CD4-positive, alpha-beta T cell (primary cell): Measurements from ENCODE around the gene AFF2. TPM values are rescaled to one million over a fixed set of nuclear protein-coding genes. Genes with fewer than 3 reads are reported as not detected.

Source experiments
- ATAC-seq: fragments of 200-7000 bp; cut with Tn5 transposase; one replicate; pipeline ENCODE4 v1.10.0; 2022; ENCODE audit warnings: mild to moderate bottlenecking; ENCODE audit not compliant: poor library complexity
- CTCF ChIA-PET: fragments of 350-600 bp; sonication (Branson Sonifier 250); formaldehyde crosslinking; loops from one replicate; lab custom pipeline; 2021; ENCODE audit warnings: antibody characterized with exemption, inconsistent platforms; lab: Charles Lee
- POLR2A ChIA-PET: fragments of 350-600 bp; sonication (Branson Sonifier 250); formaldehyde crosslinking; loops from one replicate; lab custom pipeline; 2021; ENCODE audit warnings: antibody characterized with exemption, inconsistent platforms; lab: Charles Lee
- DNase-seq, 14 experiments: peaks; one replicate each; pipeline ENCODE4 v3.0.0-alpha.2; 2013 to 2020; ENCODE audit warnings: mixed read lengths in 2 of 14
- H3K27ac ChIP-seq, 2 donors: one replicate each; pipeline versions ENCODE4 v1.5.1 to v1.7.0; 2013; ENCODE audit warnings: low read length in 2 of 2, low read depth in 1 of 2, mild to moderate bottlenecking in 1 of 2
- H3K27me3 ChIP-seq, 2 experiments: 1 replicate in 1 of 2; 2 replicates in 1 of 2; pipeline versions ENCODE4 v1.6.1 to v1.7.0; 2013; ENCODE audit warnings: low read length in 2 of 2, control low read depth in 1 of 2, mild to moderate bottlenecking in 1 of 2, moderate library complexity in 1 of 2; ENCODE audit not compliant: insufficient read depth in 2 of 2, control insufficient read depth in 1 of 2
- H3K36me3 ChIP-seq: one replicate; pipeline ENCODE4 v1.6.1; 2013; ENCODE audit warnings: low read length, control low read depth; ENCODE audit not compliant: insufficient read depth
- H3K4me1 ChIP-seq: one replicate; pipeline ENCODE4 v1.6.1; 2013; ENCODE audit warnings: low read length, control low read depth; ENCODE audit not compliant: insufficient read depth
- H3K4me3 ChIP-seq: one replicate; pipeline ENCODE4 v1.5.1; 2013; ENCODE audit warnings: mild to moderate bottlenecking, low read length, moderate library complexity
- H3K9me3 ChIP-seq, 2 experiments: 1 replicate in 1 of 2; 2 replicates in 1 of 2; pipeline versions ENCODE4 v1.6.1 to v1.7.0; 2013; ENCODE audit warnings: low read length in 2 of 2, mild to moderate bottlenecking in 2 of 2, control low read depth in 1 of 2, moderate library complexity in 1 of 2; ENCODE audit not compliant: control insufficient read depth in 1 of 2, insufficient read depth in 1 of 2
- H3K27ac Mint-ChIP-seq: one replicate; pipeline ENCODE4 v1.8.0; 2020; ENCODE audit warnings: mixed read lengths
- H3K27me3 Mint-ChIP-seq: one replicate; pipeline ENCODE4 v1.8.0; 2021; ENCODE audit warnings: mixed read lengths
- H3K36me3 Mint-ChIP-seq: one replicate; pipeline ENCODE4 v1.8.0; 2021; ENCODE audit warnings: low read depth, mixed read lengths
- H3K4me1 Mint-ChIP-seq: one replicate; pipeline ENCODE4 v1.8.0; 2021; ENCODE audit warnings: low read depth, mixed read lengths
- H3K4me3 Mint-ChIP-seq: one replicate; pipeline ENCODE4 v1.8.0; 2020; ENCODE audit warnings: mild to moderate bottlenecking, mixed read lengths
- H3K9me3 Mint-ChIP-seq: one replicate; pipeline ENCODE4 v1.8.0; 2020; ENCODE audit warnings: mixed read lengths
- CTCF ChIP-seq: fragments of 200-600 bp; IDR thresholded peaks from one replicate; pipeline ENCODE4 v1.8.0; 2022; ENCODE audit warnings: antibody characterized with exemption, mild to moderate bottlenecking
- intact Hi-C, 2 experiments: fragments of 100-400 bp; cut with DNase I in 1 of 2; cut with micrococcal nuclease in 1 of 2; formaldehyde crosslinking; loops; one replicate each; pipeline versions ENCODE4 v1.15.1 to v1.9.0; 2023 to 2025; cut with DNase I, micrococcal nuclease
- total RNA-seq, 174 experiments: library from RNA in 2 of 174; stranded (reverse) in 2 of 174; gene quantifications; one replicate each; pipeline ENCODE4 v1.2.3 and lab custom pipeline; 2021 to 2026

The AFF2 gene
- total RNA-seq, 2 experiments from 2014 or later: 5.9 to 6.2 TPM

DNA sequence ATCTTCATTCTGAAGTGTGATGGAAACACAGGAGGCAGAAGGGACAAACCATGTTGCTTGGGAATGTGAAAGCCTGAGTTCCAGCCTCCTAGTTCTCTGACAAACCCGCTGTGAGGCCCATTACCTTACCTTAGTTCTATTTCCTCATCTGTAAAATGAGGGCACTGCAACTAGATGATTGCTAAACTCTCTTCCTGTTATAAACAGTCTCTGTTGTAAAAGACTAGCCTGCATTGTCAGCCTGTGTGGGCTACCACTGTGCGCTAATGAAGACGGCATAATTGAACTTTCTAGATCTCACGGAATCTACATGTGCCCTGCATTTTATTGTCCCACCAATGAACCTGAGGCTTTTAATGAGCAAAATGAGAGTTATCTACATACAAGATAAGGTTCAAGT is 147.2 kb downstream of the AFF2 start:
- Mint-ChIP-seq H3K36me3 (no peaks in the 10 kb centered on the region), H3K4me1 (no peaks in the 10 kb centered on the region), H3K4me3 (no peak overlapping the region), H3K9me3 (no peaks in the 10 kb centered on the region), H3K27ac (no peak overlapping the region), H3K27me3 (no peaks in the 10 kb centered on the region)
- peak in 1 of 14 experiments; percentile 1 for DNase-seq
- Histone ChIP-seq H3K27ac (no peak overlapping the region), H3K4me3 (no peak overlapping the region), H3K36me3 (no peaks in the 10 kb centered on the region), H3K4me1 (no peaks in the 10 kb centered on the region), H3K27me3 (no peaks in the 10 kb centered on the region), H3K9me3 (no peaks in the 10 kb centered on the region)
- no peak for ATAC-seq
- no peak for TF ChIP-seq CTCF
- ChIA-PET POLR2A (no interaction called here), CTCF (no interaction called here)
- intact Hi-C loops: no loop called here

DNA sequence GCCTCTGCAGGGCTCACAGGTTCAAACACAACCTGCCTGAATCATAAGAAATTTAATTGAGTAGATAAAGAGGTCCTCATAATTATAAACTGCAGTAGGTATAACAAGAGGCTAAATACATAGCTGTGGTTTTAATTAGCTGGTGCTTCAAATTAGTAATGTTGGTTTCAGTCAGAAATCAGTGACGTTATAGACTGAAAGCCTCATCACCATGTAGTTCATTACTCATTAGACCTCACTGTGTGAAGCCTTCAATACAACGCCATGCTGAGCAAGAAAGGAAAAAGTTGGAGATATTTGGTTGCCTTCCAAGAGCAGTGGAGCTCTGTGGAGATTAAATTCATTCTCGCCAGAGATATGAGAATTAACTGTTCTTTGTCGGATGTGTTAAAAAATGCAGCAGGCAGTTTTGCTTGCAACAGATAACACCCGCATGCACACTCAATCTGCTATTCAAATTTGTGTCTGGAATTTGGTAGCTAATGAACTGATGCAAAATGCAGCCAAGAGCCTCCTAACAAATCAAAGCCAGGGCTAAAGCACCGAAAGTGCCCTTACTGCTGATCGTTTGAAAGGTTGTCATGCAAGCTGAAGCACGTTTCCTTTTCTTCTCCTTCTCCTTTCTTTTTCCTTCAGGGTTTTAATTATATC is 148.9 kb downstream of the AFF2 start:
- no peak overlapping the region for H3K27ac Mint-ChIP-seq
- no peak for ATAC-seq

DNA sequence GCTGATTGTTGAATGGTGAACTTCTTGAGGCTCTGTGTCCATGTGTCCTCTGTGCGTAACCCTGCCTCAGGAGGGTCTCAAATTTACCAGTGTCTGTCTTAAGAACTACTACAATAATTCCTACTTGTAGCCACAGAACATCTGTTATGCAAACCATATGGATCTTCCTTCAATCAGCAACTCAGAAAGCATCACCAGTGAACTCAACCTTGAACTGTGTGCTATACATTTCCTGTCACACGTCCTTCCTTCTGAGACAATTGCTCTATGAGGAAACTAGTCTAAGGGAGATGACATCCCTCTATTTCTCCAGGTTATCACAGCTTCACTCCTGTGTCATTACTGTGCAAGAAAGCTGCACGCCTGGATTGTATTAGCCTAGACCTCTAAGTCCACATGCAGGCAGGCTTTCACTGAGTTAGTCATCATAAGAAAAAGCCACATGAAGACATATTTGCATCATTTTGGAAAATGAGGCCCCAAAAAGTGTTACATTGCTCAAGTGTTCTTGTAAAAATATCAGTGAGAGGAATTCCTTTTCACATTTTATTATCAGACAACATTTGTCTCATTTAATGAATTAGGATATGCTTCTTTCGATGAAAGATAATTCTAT is 157.8 kb downstream of the AFF2 start:
- Mint-ChIP-seq H3K4me3 (no peak overlapping the region), H3K9me3 (no peaks in the 10 kb centered on the region), H3K27me3 (no peaks in the 10 kb centered on the region), H3K4me1 (no peaks in the 10 kb centered on the region), H3K27ac (no peak overlapping the region), H3K36me3 (peaks cover 9% of the 10 kb centered on the region)
- H3K4me3 ChIP-seq: no peak overlapping the region
- TF ChIP-seq CTCF: no peak
- ATAC-seq (no peak), DNase-seq (no peak)
- intact Hi-C loops: no loop called here
- no peaks in the 10 kb centered on the region for H3K27me3 ChIP-seq
- H3K27ac ChIP-seq: no peak overlapping the region
- no peaks in the 10 kb centered on the region for H3K4me1 ChIP-seq
- POLR2A ChIA-PET: no interaction called here
- H3K9me3 ChIP-seq: no peaks in the 10 kb centered on the region
- H3K36me3 ChIP-seq: no peaks in the 10 kb centered on the region
- CTCF ChIA-PET: no interaction called here

More for the DNA sequence above, 148.9 kb downstream of the AFF2 start:
- H3K9me3 Mint-ChIP-seq: no peaks in the 10 kb centered on the region
- no peak overlapping the region for H3K4me3 Mint-ChIP-seq
- Histone ChIP-seq H3K4me3 (no peak overlapping the region), H3K9me3 (no peaks in the 10 kb centered on the region), H3K36me3 (no peaks in the 10 kb centered on the region), H3K27me3 (no peaks in the 10 kb centered on the region), H3K27ac (no peak overlapping the region), H3K4me1 (no peaks in the 10 kb centered on the region)
- ChIA-PET POLR2A (no interaction called here), CTCF (no interaction called here)
- no peak for DNase-seq
- no peaks in the 10 kb centered on the region for H3K27me3 Mint-ChIP-seq
- no peaks in the 10 kb centered on the region for H3K4me1 Mint-ChIP-seq
- intact Hi-C loops: no loop called here
- no peak for TF ChIP-seq CTCF
- peaks cover 3% of the 10 kb centered on the region for H3K36me3 Mint-ChIP-seq
